Superior temporal gyrus (tissue), 1 donor: ENCODE measurements around the gene PNMA8C.
"Not testable (repeated sequence)": the region's sequence is repeated elsewhere in the genome, so short reads cannot be mapped to it uniquely, and the experiment has no call there.

Experiments
- DNase-seq: peaks from one replicate; pipeline ENCODE4 v3.0.0-alpha.2; 2016; ENCODE audit errors: extremely low spot score

PNMA8C gene

GRCh38 chr19:46390121-46390858 is 38.4 kb downstream of the PNMA8C start:
- no peak for DNase-seq

- no peak for DNase-seq
Observed at GRCh38 chr19:46388311-46389095, 40.2 kb downstream of the PNMA8C start.

DNA sequence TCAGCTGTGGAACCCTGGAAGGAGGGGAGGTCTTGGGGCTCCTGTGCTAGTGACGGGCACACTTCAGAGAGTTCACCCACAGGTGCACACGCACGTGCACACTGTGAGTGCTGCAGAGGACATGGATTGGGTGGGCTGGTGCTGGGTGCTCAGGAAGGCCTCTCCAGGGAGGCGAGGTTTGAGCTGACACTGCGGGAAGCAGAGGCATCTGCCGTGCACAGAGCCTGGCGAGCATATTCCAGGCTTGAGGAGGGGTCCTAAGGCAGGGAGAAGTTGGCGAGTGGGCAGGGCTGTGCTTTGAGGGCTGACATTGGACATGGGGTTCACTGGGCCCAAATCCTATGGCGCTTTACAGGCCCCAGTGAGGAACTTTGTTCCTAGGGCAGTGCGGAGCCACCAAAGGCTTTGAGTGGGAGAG is 41.0 kb downstream of the PNMA8C start:
- DNase-seq = no peak

GRCh38 chr19:46386996-46387712 is 41.6 kb downstream of the PNMA8C start:
- DNase-seq = no peak

DNA sequence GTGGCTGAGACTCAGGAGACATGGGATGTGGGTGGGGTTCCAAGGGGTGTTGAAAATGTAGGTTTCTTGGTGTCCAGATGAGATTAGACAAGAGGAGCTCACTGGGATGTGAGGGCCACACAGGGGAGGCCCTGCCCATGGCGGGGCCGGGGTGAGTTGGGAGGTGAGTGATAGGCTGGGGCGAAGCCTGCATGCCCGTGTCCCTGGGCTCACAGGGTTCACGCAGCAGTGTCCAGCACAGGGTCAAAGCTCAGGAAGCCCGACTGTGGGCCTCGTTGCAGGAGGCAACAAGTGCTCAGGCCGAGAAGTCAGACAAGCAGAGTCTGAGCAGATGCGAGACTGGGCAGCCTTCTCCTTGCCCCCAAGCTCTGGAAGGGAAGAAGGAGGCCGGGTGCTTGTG is 42.6 kb downstream of the PNMA8C start:
- DNase-seq = no peak

GRCh38 chr19:46385636-46386035 is 43.1 kb downstream of the PNMA8C start:
- no peak for DNase-seq

DNA sequence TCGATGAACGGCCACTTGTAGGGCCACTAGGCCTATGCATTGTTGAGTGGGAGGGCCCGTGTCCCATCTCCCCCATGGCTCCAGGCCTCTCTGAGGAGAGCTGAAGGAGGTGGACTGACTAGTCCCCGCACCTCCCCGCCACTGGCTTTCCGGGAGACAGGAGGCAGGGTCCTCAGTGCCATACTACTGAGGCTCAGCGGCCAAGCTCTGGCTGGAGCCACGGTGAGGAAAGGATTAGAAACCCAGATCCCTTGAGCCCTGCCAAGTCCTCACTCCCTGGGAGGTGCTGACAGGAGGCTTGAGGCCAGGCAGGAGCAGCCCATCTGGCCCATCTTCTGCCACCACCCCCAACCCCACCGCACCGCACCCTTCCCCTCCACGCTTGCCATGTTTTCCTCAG is 44.3 kb downstream of the PNMA8C start:
- DNase-seq = no peak

DNA sequence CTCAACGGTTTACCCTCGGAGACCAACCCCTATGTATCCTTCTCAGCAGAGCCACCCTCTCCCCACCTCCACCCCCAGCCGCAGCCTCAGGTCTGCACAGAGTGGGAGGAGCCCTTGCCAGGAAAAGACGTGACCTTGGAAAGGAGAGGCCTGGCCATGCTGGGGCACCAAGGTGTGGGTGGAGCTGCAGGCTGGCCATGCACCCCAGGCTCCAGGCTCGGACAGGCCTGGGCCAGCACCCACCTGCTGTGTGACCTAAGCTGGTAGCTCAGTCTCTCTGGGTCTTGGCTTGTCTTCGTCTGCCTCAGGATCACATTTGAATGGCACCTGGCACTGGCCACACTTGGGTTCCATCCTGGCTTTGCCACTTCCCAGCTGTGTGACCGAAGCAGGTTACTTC is 44.9 kb downstream of the PNMA8C start:
- DNase-seq = no peak

DNA sequence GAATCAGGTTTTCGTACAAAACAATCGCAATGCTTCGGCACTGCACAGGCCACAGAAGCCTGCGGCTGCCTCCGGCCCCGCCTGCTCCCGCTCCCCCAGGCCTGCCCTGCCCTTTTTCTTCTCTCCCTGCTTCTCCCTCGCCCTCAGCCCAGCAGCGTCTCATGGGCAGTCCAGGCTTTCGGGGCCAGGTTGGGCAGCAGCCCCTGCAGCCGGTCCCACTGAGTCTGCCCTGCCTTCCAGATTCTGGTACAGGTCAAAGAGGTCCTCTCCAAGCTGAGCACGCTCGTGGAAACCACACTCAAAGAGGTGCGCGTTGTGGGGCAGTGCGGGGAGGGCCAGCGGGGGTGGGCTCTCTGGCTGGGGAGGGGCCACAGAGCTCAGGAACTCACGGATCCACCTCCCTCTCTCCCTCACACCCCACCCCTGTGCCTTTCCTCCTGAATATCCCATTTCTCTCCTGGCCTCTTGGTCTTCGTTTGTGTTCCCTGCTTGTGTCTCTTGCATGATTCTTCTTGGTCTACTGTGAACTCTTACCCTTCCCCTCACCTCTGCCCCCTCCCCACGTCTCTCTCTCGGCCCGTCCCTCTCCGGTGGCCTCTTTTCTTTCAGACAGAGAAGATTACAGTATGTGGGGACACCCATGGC is 45.4 kb downstream of the PNMA8C start:
- no peak for DNase-seq

- DNase-seq = no peak
Observed at GRCh38 chr19:46381756-46382345, 46.9 kb downstream of the PNMA8C start.

- DNase-seq = no peak
Observed at GRCh38 chr19:46381346-46381745, 47.4 kb downstream of the PNMA8C start.

DNA sequence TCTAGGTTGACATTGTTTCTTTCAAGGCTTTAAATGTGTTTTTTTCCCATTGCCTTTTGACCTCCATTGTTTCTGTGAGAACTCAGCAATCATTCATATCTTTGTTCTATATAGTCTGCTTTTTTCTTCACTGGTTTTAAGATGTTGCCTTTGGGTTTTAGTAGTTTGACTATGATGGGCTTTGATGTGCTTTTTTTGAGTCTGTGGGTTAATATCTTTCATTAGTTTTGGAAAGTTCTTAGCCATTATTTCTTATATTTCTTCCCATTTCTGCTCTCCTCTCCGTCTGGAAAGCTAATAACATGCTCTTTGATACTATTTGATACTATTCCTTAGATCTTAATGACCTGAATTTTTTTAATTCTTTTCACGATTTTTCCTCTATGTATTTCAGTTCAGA is 48.0 kb downstream of the PNMA8C start:
- DNase-seq = no peak

- no peak for DNase-seq
Observed at GRCh38 chr19:46378268-46378667, 50.5 kb downstream of the PNMA8C start.

- DNase-seq = no peak
Observed at GRCh38 chr19:46376241-46377153, 52.2 kb downstream of the PNMA8C start.

- not testable (repeated sequence) for DNase-seq
Observed at GRCh38 chr19:46375476-46376067, 53.2 kb downstream of the PNMA8C start.
